Measurements from ENCODE around the gene SUSD3. TPM values are rescaled to one million over a fixed set of nuclear protein-coding genes. Genes with fewer than 3 reads are reported as not detected.

Gene SUSD3
- total and polyA plus RNA-seq, 2 donors (not counting 3 experiments of a cell fraction or from before 2014, with no cell fraction given), result not detected

- H2AFZ ChIP-seq (ENCODE audit: low read depth, low read length), result no peak overlapping the region
- BruUV-seq (replicated peaks), result no TSS peak
- no peak for FAIRE-seq
These were observed 32.8 kb upstream of the SUSD3 start for GRCh38 chr9:93025736-93026135.

More at GRCh38 chr9:93025736-93026135, 32.8 kb upstream of the SUSD3 start:
- H3K9me3 ChIP-seq (replicated peaks; ENCODE audit: control insufficient read depth, insufficient read depth, low read length), result no peaks in the 10 kb centered on the region
- POLR2A ChIA-PET, result no interaction called here
- no peaks in the 10 kb centered on the region for H3K9me1 ChIP-seq (replicated peaks; ENCODE audit: control insufficient read depth, extremely low read depth, insufficient read depth, low read length)
- no peak overlapping the region for H3K27ac ChIP-seq (ENCODE audit: insufficient read depth, low read depth, low read length)
- TF ChIP-seq POLR2A (IDR thresholded peaks at IDR 0.05; ENCODE audit: low read depth, low read length), result no peak
- no peak for TF ChIP-seq POLR2AphosphoS5 (IDR thresholded peaks at IDR 0.05; ENCODE audit: insufficient read depth, low read depth, low read length)
- TF ChIP-seq FOS (IDR thresholded peaks at IDR 0.05; ENCODE audit: borderline replicate concordance, insufficient read depth, low read length), result no peak
- TF ChIP-seq GATA2 (IDR thresholded peaks at IDR 0.05; ENCODE audit: insufficient read depth, insufficient read length, low read depth, low read length), result no peak
- no peak for TF ChIP-seq MAX (IDR thresholded peaks at IDR 0.05; ENCODE audit: insufficient read depth, insufficient read length)
- no peak for TF ChIP-seq EZH2 (IDR thresholded peaks at IDR 0.05; ENCODE audit: borderline replicate concordance, low read depth, low read length, severe bottlenecking)
- TF ChIP-seq MYC (IDR thresholded peaks at IDR 0.05; ENCODE audit: low read depth, low read length), result no peak
- no peak for TF ChIP-seq JUN (IDR thresholded peaks at IDR 0.05; ENCODE audit: borderline replicate concordance, insufficient read depth, insufficient read length, low read depth)
- TF ChIP-seq CTCF (IDR thresholded peaks at IDR 0.05; ENCODE audit: extremely low read depth in 1 of 2, insufficient read depth in 1 of 2, low read depth in 1 of 2, low read length in 2 of 2), result no peak
- CTCF ChIA-PET, result interaction anchor here (0.8 to 2.6 kb wide), 2 partner anchors 16 to 22 kb away, joined by 3 to 15 read pairs; no protein-coding TSS in a partner anchor
- H3K9ac ChIP-seq (replicated peaks; ENCODE audit: extremely low read depth, insufficient read depth, low read length), result no peak overlapping the region
- no peaks in the 10 kb centered on the region for H3K36me3 ChIP-seq (ENCODE audit: control insufficient read depth in 2 of 2, extremely low read depth in 1 of 2, insufficient read depth in 2 of 2, low read length in 2 of 2)
- H3K79me2 ChIP-seq (ENCODE audit: control insufficient read depth, insufficient read depth, low read length), result no peaks in the 10 kb centered on the region
- intact Hi-C loops (cut with micrococcal nuclease) (no loop called here), dilution Hi-C loops (cut with MboI; ENCODE audit: extremely low pct_ligation_motif_present, low sequenced_read_pairs) (no loop called here)
- no peak overlapping the region for H3K4me3 ChIP-seq (replicated peaks in 1 of 3; ENCODE audit: insufficient read depth in 1 of 3, low read depth in 1 of 3, low read length in 3 of 3)
- no peak overlapping the region for H3K4me2 ChIP-seq (ENCODE audit: insufficient read depth, low read length)
- no peaks in the 10 kb centered on the region for H3K4me1 ChIP-seq (ENCODE audit: control insufficient read depth, extremely low read depth, insufficient read depth, low read length)
- no peaks in the 10 kb centered on the region for H4K20me1 ChIP-seq (replicated peaks; ENCODE audit: control insufficient read depth, extremely low read depth, insufficient read depth, low read length)
- H3K27me3 ChIP-seq (ENCODE audit: control insufficient read depth in 2 of 2, insufficient read depth in 2 of 2, low read length in 2 of 2), result no peaks in the 10 kb centered on the region
- no peak for DNase-seq (ENCODE audit: low read depth, low spot score)

Data from endothelial cell of umbilical vein (primary cell).